Eye (tissue), 1 donor: ENCODE results near the gene CADPS.

Experiments used
- DNase-seq: peaks from one replicate; pipeline ENCODE4 v3.0.0-alpha.2; 2015

Gene CADPS

GRCh38 chr3:62732183-62732904 lies 142.9 kb downstream of the CADPS start:
- DNase-seq = no peak

- no peak for DNase-seq
These were observed 147.2 kb downstream of the CADPS start for GRCh38 chr3:62727981-62728380.

GRCh38 chr3:62727536-62727935 lies 147.7 kb downstream of the CADPS start:
- DNase-seq = no peak

GRCh38 chr3:62724503-62724902 lies 150.7 kb downstream of the CADPS start:
- DNase-seq = no peak

- peak; percentile 23 for DNase-seq
These were observed 151.3 kb downstream of the CADPS start for GRCh38 chr3:62723914-62724217.

- DNase-seq = no peak
These were observed 151.9 kb downstream of the CADPS start for GRCh38 chr3:62723166-62723913.

GRCh38 chr3:62722344-62722743 lies 152.9 kb downstream of the CADPS start:
- DNase-seq = no peak

- no peak for DNase-seq
These were observed 156.5 kb downstream of the CADPS start for GRCh38 chr3:62718515-62719320.

- no peak for DNase-seq
These were observed 157.2 kb downstream of the CADPS start for GRCh38 chr3:62718011-62718410.

GRCh38 chr3:62712746-62713145 lies 162.5 kb downstream of the CADPS start:
- no peak for DNase-seq

GRCh38 chr3:62710751-62711150 lies 164.5 kb downstream of the CADPS start:
- DNase-seq = no peak

- DNase-seq = peak; percentile 88
These were observed 166.4 kb downstream of the CADPS start for GRCh38 chr3:62708638-62709373.

GRCh38 chr3:62705721-62706120 lies 169.5 kb downstream of the CADPS start:
- DNase-seq = no peak

GRCh38 chr3:62703451-62704167 lies 171.6 kb downstream of the CADPS start:
- DNase-seq = no peak

GRCh38 chr3:62700357-62700756 lies 174.9 kb downstream of the CADPS start:
- no peak for DNase-seq

- no peak for DNase-seq
These were observed 175.5 kb downstream of the CADPS start for GRCh38 chr3:62699728-62700127.

- DNase-seq = no peak
These were observed 179.2 kb downstream of the CADPS start for GRCh38 chr3:62696011-62696410.

- DNase-seq = no peak
These were observed 186.4 kb downstream of the CADPS start for GRCh38 chr3:62688812-62689211.

GRCh38 chr3:62688050-62688449 lies 187.2 kb downstream of the CADPS start:
- DNase-seq = no peak

- peak; percentile 65 for DNase-seq
These were observed 188.5 kb downstream of the CADPS start for GRCh38 chr3:62686503-62687294.

GRCh38 chr3:62682826-62683225 lies 192.4 kb downstream of the CADPS start:
- DNase-seq = no peak

- DNase-seq = no peak
These were observed 195.2 kb downstream of the CADPS start for GRCh38 chr3:62679988-62680387.
